Sigmoid colon (tissue), 4 donors: ENCODE data around the gene JADE3.

Experiments used
- POLR2A ChIP-seq, 2 donors: fragments of 450-650 bp; IDR thresholded peaks; one replicate each; pipeline ENCODE4 v1.6.1; 2016; ENCODE audit warnings: antibody characterized with exemption in 2 of 2, mild to moderate bottlenecking in 2 of 2, moderate library complexity in 2 of 2
- POLR2AphosphoS5 ChIP-seq, 4 donors: sonication (generic); formaldehyde crosslinking; IDR thresholded peaks; one replicate each; pipeline ENCODE4 v1.6.1; 2017; ENCODE audit warnings: antibody characterized with exemption in 4 of 4
- TF ChIP-seq, protein P1 (sequence below), 4 experiments: fragments of 450-650 bp in 3 of 4; fragments of 200-600 bp in 1 of 4; IDR thresholded peaks; one replicate each; pipeline ENCODE4 v1.5.1; 2016 to 2019; ENCODE audit warnings: antibody characterized with exemption in 4 of 4, mild to moderate bottlenecking in 3 of 4, moderate library complexity in 2 of 4

DNA sequence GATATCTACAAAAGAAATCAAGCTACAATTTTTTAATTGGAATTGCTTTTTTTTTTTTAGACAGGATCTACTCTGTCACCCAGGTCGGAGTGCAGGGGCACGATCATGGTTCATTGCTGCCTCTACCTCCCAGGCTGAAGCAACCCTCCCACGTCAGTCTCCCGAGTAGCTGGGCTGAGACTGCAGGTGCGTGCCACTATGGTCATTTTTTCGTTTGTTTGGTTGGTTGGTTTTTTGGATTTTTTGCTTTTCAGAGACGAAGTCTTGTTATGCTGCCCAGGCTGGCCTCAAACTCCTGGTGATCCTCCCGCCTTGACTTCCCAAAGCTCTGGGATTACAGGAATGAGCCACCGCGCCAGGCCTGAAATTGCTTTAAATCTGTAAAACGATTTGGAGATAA is 181.6 kb downstream of the JADE3 start:
- TF ChIP-seq, protein P1, sequence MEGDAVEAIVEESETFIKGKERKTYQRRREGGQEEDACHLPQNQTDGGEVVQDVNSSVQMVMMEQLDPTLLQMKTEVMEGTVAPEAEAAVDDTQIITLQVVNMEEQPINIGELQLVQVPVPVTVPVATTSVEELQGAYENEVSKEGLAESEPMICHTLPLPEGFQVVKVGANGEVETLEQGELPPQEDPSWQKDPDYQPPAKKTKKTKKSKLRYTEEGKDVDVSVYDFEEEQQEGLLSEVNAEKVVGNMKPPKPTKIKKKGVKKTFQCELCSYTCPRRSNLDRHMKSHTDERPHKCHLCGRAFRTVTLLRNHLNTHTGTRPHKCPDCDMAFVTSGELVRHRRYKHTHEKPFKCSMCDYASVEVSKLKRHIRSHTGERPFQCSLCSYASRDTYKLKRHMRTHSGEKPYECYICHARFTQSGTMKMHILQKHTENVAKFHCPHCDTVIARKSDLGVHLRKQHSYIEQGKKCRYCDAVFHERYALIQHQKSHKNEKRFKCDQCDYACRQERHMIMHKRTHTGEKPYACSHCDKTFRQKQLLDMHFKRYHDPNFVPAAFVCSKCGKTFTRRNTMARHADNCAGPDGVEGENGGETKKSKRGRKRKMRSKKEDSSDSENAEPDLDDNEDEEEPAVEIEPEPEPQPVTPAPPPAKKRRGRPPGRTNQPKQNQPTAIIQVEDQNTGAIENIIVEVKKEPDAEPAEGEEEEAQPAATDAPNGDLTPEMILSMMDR (IDR thresholded peaks at IDR 0.05) = no peak
- no peak for TF ChIP-seq POLR2AphosphoS5 (IDR thresholded peaks at IDR 0.05)
- no peak for TF ChIP-seq POLR2A (IDR thresholded peaks at IDR 0.05)
